Mesothelial cell of epicardium (in vitro differentiated cells): Measurements from ENCODE around the gene FASTKD2. TPM values are rescaled to one million over a fixed set of nuclear protein-coding genes. Genes with fewer than 3 reads are reported as not detected.

Source experiments
- DNase-seq, 2 experiments: peaks; one replicate each; pipeline ENCODE4 v3.0.0; 2021; ENCODE audit warnings: low spot score in 2 of 2; ENCODE audit not compliant: unreplicated experiment in 2 of 2
- H3K27ac Mint-ChIP-seq: 2 replicates; pipeline ENCODE4 v1.8.0; 2021; ENCODE audit warnings: mixed read lengths
- H3K27me3 Mint-ChIP-seq: 2 replicates; pipeline ENCODE4 v1.8.0; 2021; ENCODE audit warnings: low read depth, mixed read lengths
- H3K36me3 Mint-ChIP-seq: 2 replicates; pipeline ENCODE4 v1.8.0; 2021; ENCODE audit warnings: mixed read lengths
- H3K4me1 Mint-ChIP-seq: 2 replicates; pipeline ENCODE4 v1.8.0; 2021; ENCODE audit warnings: mixed read lengths
- H3K4me3 Mint-ChIP-seq: 2 replicates; pipeline ENCODE4 v1.8.0; 2021; ENCODE audit warnings: mild to moderate bottlenecking, moderate library complexity, mixed read lengths
- H3K9me3 Mint-ChIP-seq: 2 replicates; pipeline ENCODE4 v1.8.0; 2021; ENCODE audit warnings: mixed read lengths
- CTCF ChIP-seq: fragments of 200-600 bp; sonication (generic); IDR thresholded peaks from one replicate; pipeline ENCODE4 v1.5.0; 2021; ENCODE audit warnings: antibody characterized with exemption; ENCODE audit not compliant: unreplicated experiment
- total RNA-seq: library from RNA; stranded (reverse); gene quantifications from 3 replicates; pipeline ENCODE4 v1.2.1, GENCODE V29; 2021

FASTKD2 gene
- total RNA-seq, 1 donor from 2014 or later, result 29.5 TPM

- H3K27me3 Mint-ChIP-seq, result peaks cover 49% of the 10 kb centered on the region
- no peak for TF ChIP-seq CTCF
- no peaks in the 10 kb centered on the region for H3K9me3 Mint-ChIP-seq
- DNase-seq, result no peak
- no peak overlapping the region for H3K4me3 Mint-ChIP-seq
- H3K36me3 Mint-ChIP-seq, result no peaks in the 10 kb centered on the region
- H3K27ac Mint-ChIP-seq, result no peak overlapping the region
- H3K4me1 Mint-ChIP-seq, result no peaks in the 10 kb centered on the region
These were observed 24.6 kb upstream of the FASTKD2 start for GRCh38 chr2:206740800-206741199.

GRCh38 chr2:206756816-206757215 is 8.6 kb upstream of the FASTKD2 start:
- no peak for TF ChIP-seq CTCF
- no peaks in the 10 kb centered on the region for H3K9me3 Mint-ChIP-seq
- no peaks in the 10 kb centered on the region for H3K4me1 Mint-ChIP-seq
- no peak for DNase-seq
- peaks cover 51% of the 10 kb centered on the region for H3K27me3 Mint-ChIP-seq
- H3K4me3 Mint-ChIP-seq, result no peak overlapping the region
- no peaks in the 10 kb centered on the region for H3K36me3 Mint-ChIP-seq
- no peak overlapping the region for H3K27ac Mint-ChIP-seq

GRCh38 chr2:206764673-206765241 is 649 bp upstream of the FASTKD2 start:
- H3K27me3 Mint-ChIP-seq, result peaks cover 9% of the 10 kb centered on the region

GRCh38 chr2:206766057-206766930 is 888 bp downstream of the FASTKD2 start:
- peaks cover 18% of the 10 kb centered on the region for H3K4me1 Mint-ChIP-seq
- DNase-seq, result no peak
- H3K4me3 Mint-ChIP-seq, result peak overlapping the region; percentile 90
- no peak for TF ChIP-seq CTCF
- H3K27ac Mint-ChIP-seq, result peak overlapping the region; percentile 94
- H3K36me3 Mint-ChIP-seq, result peaks cover 19% of the 10 kb centered on the region
- H3K27me3 Mint-ChIP-seq, result peaks cover 3% of the 10 kb centered on the region
- H3K9me3 Mint-ChIP-seq, result no peaks in the 10 kb centered on the region

More at GRCh38 chr2:206764673-206765241, 649 bp upstream of the FASTKD2 start:
- TF ChIP-seq CTCF, result no peak
- H3K4me3 Mint-ChIP-seq, result peak overlapping the region; percentile 90
- H3K27ac Mint-ChIP-seq, result peak overlapping the region; percentile 94
- H3K4me1 Mint-ChIP-seq, result peaks cover 18% of the 10 kb centered on the region
- H3K9me3 Mint-ChIP-seq, result no peaks in the 10 kb centered on the region
- peaks cover 9% of the 10 kb centered on the region for H3K36me3 Mint-ChIP-seq
- DNase-seq, result no peak

- Mint-ChIP-seq H3K4me1 (no peaks in the 10 kb centered on the region), H3K9me3 (peaks cover 49% of the 10 kb centered on the region), H3K27me3 (no peaks in the 10 kb centered on the region), H3K27ac (no peak overlapping the region), H3K4me3 (no peak overlapping the region), H3K36me3 (peaks cover 80% of the 10 kb centered on the region)
- DNase-seq, result no peak
- no peak for TF ChIP-seq CTCF
These were observed 9.5 kb downstream of the FASTKD2 start for GRCh38 chr2:206774871-206775270.
